Gastroesophageal sphincter (tissue), 3 donors: ENCODE measurements around the gene CFDP1.

Experiments used
- CTCF ChIP-seq, 4 experiments: fragments of 200-600 bp in 2 of 4; fragments of 450-650 bp in 2 of 4; sonication (generic) in 1 of 4; IDR thresholded peaks; one replicate each; pipeline ENCODE4 v1.5.1; 2017 to 2019; ENCODE audit warnings: antibody characterized with exemption in 4 of 4, mild to moderate bottlenecking in 2 of 4, moderate library complexity in 2 of 4
- EP300 ChIP-seq: sonication (generic); formaldehyde crosslinking; IDR thresholded peaks from one replicate; pipeline ENCODE4 v1.6.1; 2017; ENCODE audit warnings: antibody characterized with exemption, mild to moderate bottlenecking
- POLR2AphosphoS5 ChIP-seq: sonication (generic); formaldehyde crosslinking; IDR thresholded peaks from one replicate; pipeline ENCODE4 v1.6.1; 2017; ENCODE audit warnings: antibody characterized with exemption

- TF ChIP-seq CTCF (IDR thresholded peaks at IDR 0.05) (no peak), POLR2AphosphoS5 (no peak), EP300 (no peak)
Measured at GRCh38 chr16:75478480-75479345, 45.4 kb upstream of the CFDP1 start.
